AG20443 (cell line): Measurements from ENCODE around the gene CACNA2D3.
"Not testable (repeated sequence)": the region's sequence is repeated elsewhere in the genome, so short reads cannot be mapped to it uniquely, and the experiment has no call there.

Experiments used
- DNase-seq: peaks from one replicate; pipeline ENCODE4 v3.0.0; 2012; ENCODE audit warnings: low spot score, mixed read lengths

Gene CACNA2D3

GRCh38 chr3:54966979-54967378, 844.6 kb downstream of the CACNA2D3 start:
- no peak for DNase-seq

DNA sequence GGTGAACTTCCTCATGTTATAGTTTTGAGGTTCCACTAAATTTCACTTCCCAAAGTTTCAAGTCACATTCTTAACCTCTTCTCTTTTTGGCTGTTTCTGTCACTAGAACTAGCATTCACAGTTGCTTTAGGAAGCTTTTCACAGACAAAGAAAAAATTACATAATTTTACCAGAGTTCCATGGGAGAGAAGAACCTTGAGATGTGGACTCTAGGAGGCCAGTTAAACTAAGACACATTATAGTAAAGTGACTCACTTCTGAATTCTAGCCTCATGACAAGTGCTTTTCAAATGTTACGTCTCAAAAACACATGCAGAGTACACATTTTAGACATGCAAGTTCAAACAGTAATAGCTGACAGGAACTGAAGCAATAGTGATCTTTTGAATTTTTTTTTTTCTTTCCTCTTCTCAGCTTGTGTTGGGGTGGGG, 845.4 kb downstream of the CACNA2D3 start:
- DNase-seq: peak; percentile 27

- peak; percentile 37 for DNase-seq
Observed at GRCh38 chr3:54968546-54969172, 846.3 kb downstream of the CACNA2D3 start.

GRCh38 chr3:54969652-54970051, 847.3 kb downstream of the CACNA2D3 start:
- no peak for DNase-seq

- DNase-seq: peak; percentile 58
Observed at GRCh38 chr3:54970895-54971294, 848.5 kb downstream of the CACNA2D3 start.

DNA sequence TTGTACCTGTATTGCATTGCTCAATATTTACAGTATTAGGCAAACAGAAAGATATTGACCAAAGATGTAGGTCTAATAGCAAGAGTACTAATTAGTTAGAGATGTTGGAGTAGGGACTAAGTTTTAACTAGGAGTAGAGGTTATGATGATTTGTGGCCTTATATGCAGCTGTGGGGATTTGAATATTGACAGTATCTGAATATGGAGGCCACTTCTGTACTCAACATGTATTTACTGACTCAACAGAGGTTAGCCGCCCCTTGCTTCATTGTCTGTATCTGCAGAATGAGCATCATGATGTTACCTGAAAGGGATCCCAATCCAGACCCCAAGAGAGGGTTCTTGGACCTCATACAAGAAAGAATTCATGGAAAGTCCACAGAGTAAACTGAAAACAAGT, 855.1 kb downstream of the CACNA2D3 start:
- DNase-seq: no peak

DNA sequence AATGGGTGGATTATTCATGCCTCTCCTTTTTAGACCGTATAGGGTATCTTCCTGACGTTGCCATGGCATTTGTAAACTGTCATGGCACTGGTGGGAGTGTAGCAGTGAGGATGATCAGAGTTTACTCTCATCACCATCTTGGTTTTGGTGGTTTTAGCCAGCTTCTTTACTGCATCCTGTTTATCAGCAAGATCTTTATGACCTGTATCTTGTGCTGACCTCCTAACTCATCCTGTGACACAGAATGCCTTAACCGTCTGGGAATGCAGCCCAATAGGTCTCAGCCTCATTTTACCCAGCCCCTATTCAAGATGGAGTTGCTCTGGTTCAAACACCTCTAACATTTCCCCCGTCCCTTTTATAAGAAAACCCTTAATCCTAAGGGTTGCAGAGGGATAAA, 855.6 kb downstream of the CACNA2D3 start:
- not testable (repeated sequence) for DNase-seq

DNA sequence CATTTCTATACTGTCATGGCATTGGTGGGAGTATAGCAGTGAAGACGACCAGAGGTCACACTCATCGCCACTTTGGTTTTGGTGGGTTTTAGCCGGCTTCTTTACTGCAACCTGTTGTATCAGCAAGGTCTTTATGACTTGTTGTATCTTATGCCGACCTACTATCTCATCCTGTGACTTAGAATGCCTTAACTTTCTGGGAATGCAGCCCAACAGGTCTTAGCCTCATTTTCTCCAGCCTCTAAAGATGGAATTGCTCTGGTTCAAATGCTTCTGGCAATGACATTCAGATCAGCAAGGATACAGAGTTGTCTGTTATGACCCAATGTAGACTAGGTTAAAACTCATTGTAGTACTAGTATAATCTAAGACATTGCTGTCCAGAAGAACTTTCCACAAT, 860.5 kb downstream of the CACNA2D3 start:
- no peak for DNase-seq

- DNase-seq: no peak
Observed at GRCh38 chr3:54983266-54984099, 861.1 kb downstream of the CACNA2D3 start.

DNA sequence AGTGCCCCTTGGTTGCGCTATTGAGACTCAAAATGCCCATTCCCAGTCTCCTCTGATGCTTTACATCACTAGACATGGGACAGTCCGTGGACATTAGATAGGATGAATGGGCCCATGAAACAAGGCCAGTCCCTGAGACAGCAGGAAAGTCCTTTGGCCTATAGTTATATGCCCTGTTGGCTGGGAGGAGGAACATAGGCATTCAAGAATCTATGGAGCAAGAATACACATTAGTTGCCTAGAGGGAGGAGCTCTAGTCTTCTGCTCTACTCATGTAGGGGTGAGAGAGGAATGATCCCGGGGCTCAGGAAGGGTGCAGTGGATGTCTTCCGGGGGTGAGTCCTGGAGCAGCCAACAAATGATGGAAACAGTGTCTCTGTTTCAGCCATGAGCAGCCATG, 863.5 kb downstream of the CACNA2D3 start:
- DNase-seq: no peak

GRCh38 chr3:54986294-54986693, 863.9 kb downstream of the CACNA2D3 start:
- DNase-seq: no peak

DNA sequence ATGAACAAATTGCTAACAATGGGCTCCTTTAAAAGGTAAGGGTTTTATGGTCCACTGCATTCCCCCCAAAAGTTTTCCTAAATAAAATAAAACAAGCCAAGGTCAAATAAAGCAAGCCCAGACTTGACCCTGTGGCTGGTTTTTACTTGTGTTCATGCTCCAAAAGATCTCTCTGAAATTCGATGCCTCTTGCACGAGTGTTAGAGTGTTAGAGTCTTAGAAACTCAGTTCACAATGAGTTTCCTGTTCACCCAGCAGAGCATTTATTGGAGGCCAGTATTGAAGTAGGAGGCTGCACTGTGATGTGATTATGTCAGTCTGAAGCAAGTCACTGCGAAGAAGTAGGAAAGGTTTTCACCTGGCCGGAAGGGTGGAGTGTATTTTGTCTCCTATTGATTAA, 865.4 kb downstream of the CACNA2D3 start:
- DNase-seq: no peak

DNA sequence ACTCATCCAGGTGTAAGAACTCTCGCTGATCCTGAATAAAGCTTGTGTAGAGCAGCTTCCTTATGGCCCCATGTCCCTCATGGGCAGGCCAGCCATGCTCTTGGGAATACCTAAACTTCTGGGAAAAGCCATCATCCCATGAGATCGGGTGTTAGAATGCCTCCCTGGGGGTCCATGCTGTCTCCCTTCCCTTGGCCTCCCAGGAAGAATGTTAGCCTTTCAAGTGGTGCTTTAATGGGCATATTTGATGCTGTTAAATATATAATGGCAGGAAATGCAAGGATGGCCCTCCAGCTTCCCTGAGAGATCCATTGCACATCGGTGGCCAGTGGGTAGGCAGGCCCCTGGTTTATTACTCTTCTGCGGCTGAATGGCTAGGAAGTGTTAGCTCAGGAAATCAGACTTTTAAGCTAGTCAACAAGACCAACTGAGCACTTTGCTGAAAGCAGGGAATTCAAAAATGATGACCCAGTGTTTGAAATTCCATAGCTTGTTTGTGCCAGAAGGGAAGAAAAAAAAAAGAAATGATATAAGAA, 866.0 kb downstream of the CACNA2D3 start:
- DNase-seq: no peak

- DNase-seq: peak; percentile 70
Observed at GRCh38 chr3:54988838-54989630, 866.7 kb downstream of the CACNA2D3 start.

DNA sequence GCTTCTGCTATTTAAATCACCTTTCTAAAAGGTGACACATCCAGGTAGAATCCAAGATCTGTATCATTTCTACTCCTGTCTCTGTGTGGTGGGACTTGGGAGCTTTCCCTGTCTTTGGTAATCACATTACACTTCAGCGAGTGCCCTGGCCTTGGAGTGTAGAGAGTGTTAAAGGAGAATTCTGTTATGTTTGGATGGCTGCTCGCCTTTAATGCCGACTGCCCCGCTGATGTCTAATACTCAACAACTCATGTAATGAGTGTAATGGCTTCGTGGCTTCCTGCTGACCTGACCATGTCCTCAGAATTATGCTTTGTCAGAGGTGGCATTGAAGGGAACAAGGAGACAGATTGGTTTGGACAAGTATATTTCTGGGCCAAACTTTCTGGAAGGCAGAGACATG, 871.8 kb downstream of the CACNA2D3 start:
- DNase-seq: no peak

GRCh38 chr3:54999159-54999558, 876.8 kb downstream of the CACNA2D3 start:
- peak; percentile 45 for DNase-seq

DNA sequence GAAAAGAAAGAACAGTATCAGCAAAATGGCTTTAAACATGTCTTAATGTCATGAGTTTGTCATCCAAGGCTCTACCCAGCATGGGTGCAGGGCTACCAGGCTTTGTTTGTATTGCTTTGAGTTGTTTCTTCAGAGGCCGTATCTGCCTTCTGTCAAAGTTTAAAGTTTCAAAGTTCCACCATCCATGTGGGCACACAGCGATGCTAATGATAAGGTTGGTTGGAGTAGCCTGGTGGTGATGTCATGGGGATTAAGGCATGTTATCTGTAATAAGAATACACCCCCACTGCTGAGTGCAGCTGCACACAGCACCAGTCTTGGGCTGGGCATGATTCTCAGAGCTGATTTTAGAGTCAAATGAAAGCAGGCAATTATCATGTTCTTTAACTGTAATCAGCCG, 877.5 kb downstream of the CACNA2D3 start:
- no peak for DNase-seq

DNA sequence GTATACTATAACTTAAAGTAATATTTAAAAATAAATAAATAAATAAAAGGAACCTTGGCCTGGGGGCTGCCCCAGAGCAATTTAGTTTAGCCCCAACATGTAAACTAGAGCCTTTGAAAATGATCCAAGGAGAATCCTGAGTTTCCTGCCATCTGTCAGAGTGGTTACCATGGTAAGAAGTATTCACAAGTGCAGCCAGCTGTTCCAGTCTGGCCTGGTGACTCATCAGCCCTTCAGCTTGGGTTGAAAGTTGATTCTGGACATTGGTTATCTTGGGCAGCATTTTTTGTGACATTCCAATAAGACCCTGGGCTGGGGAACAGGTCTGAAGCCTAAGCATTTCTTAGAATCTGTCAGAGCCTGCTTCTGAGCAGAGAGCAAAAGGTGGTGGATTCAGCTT, 878.2 kb downstream of the CACNA2D3 start:
- peak; percentile 91 for DNase-seq

GRCh38 chr3:55000953-55001352, 878.6 kb downstream of the CACNA2D3 start:
- DNase-seq: no peak

- no peak for DNase-seq
Observed at GRCh38 chr3:55002416-55002930, 880.1 kb downstream of the CACNA2D3 start.

GRCh38 chr3:55006244-55006676, 883.9 kb downstream of the CACNA2D3 start:
- DNase-seq: no peak

- DNase-seq: no peak
Observed at GRCh38 chr3:55007971-55008370, 885.6 kb downstream of the CACNA2D3 start.
